ENCODE results near the gene GAB2.
"Not testable (repeated sequence)": the region's sequence is repeated elsewhere in the genome, so short reads cannot be mapped to it uniquely, and the experiment has no call there.

Gene GAB2

DNA sequence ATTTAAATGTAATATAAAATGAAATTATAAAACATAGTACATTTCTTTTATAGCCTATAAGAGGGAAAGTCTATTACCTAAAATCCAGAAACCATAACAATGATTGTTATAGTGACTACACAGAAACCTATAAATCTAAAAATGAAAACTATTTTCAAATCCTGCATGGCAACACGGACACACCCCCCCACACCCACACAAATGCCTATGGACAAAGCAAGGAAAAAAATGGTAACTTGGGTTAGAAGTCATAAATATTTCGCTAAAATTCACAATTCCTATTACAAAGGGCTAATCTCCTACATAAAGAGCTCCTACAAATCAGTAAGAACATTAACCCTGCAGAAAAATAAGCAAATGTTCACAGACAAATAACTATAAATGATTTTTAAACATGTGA, 56.4 kb downstream of the GAB2 start:
- H3K27ac Mint-ChIP-seq: peak overlapping the region in 1 of 3 experiments; percentile 49
- no peaks in the 10 kb centered on the region for H3K36me3 Mint-ChIP-seq (ENCODE audit: low read depth)
- H3K4me1 Mint-ChIP-seq: peaks cover 40% of the 10 kb centered on the region
- peaks cover 7% of the 10 kb centered on the region for H3K9me3 Mint-ChIP-seq
- H3K4me3 Mint-ChIP-seq: no peak overlapping the region
- H3K27me3 Mint-ChIP-seq (ENCODE audit: low read depth): peaks cover 3% of the 10 kb centered on the region
- TF ChIP-seq CTCF (IDR thresholded peaks at IDR 0.05; ENCODE audit: unreplicated experiment in 3 of 3): no peak

- Mint-ChIP-seq H3K4me1 (peaks cover 33% of the 10 kb centered on the region), H3K4me3 (no peak overlapping the region), H3K36me3 (ENCODE audit: low read depth) (no peaks in the 10 kb centered on the region), H3K27ac (peak overlapping the region in 2 of 3 experiments; percentile 13 to 48), H3K9me3 (peaks cover 7% of the 10 kb centered on the region), H3K27me3 (ENCODE audit: low read depth) (peaks cover 3% of the 10 kb centered on the region)
- no peak for TF ChIP-seq CTCF (IDR thresholded peaks at IDR 0.05; ENCODE audit: unreplicated experiment in 3 of 3)
These were observed 57.7 kb downstream of the GAB2 start for GRCh38 chr11:78359921-78360320.

DNA sequence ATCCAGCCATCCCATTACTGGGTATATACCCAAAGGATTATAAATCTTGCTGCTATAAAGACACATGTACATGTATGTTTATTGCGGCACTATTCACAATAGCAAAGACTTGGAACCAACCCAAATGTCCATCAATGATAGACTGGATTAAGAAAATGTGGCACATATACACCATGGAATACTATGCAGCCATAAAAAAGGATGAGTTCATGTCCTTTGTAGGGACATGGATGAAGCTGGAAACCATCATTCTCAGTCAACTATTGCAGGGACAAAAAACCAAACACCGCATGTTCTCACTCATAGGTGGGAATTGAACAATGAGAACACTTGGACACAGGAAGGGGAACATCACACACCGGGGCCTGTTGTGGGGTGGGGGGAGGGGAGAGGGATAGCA, 59.7 kb downstream of the GAB2 start:
- H3K27me3 Mint-ChIP-seq (ENCODE audit: low read depth); H3K4me3 Mint-ChIP-seq; H3K27ac Mint-ChIP-seq; H3K36me3 Mint-ChIP-seq (ENCODE audit: low read depth); H3K9me3 Mint-ChIP-seq: not testable (repeated sequence)
- H3K4me1 Mint-ChIP-seq: peaks cover 43% of the 10 kb centered on the region

- not testable (repeated sequence) for H3K4me3 Mint-ChIP-seq; H3K27me3 Mint-ChIP-seq (ENCODE audit: low read depth); H3K9me3 Mint-ChIP-seq; H3K36me3 Mint-ChIP-seq (ENCODE audit: low read depth); H3K27ac Mint-ChIP-seq
- peaks cover 43% of the 10 kb centered on the region for H3K4me1 Mint-ChIP-seq
These were observed 60.2 kb downstream of the GAB2 start for GRCh38 chr11:78357425-78357824.

DNA sequence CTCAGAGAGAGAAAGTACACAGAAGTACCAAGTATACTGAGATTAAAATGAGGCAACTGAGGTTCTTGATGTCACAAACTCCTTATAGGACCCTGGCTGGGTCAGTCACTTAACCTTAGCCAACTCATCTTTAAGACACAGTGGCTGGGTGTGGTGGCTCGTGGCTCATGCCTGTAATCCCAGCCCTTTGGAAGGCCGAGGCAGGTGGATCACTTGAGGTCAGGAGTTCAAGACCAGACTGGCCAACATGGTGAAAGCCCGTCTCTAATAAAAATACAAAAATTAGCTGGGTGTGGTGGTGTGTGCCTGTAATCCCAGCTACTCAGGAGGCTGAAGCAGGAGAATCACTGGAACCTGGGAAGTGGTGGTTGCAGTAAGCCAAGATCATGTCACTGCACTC, 61.9 kb downstream of the GAB2 start:
- H3K9me3 Mint-ChIP-seq; H3K27ac Mint-ChIP-seq; H3K27me3 Mint-ChIP-seq (ENCODE audit: low read depth); H3K36me3 Mint-ChIP-seq (ENCODE audit: low read depth); H3K4me3 Mint-ChIP-seq: not testable (repeated sequence)
- peaks cover 48% of the 10 kb centered on the region for H3K4me1 Mint-ChIP-seq

DNA sequence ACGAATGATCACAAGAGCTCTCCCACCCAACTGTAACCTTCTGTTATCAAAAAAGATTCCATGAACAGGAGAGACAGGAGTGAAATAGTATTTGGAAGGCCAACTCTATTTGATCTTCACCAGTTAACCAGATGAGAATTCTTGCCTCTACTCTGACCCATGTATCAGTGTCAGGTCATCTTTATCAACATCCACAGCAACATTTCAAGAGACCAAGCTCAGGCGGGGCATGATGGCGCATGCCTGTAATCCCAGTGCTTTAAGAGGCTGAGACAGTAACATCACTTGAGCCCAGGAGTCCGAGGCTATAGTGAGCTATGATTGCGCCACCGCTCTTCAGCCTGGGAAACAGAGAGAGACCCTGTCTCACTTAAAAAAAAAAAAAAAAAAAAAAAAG, 62.3 kb downstream of the GAB2 start:
- no peak for TF ChIP-seq CTCF (IDR thresholded peaks at IDR 0.05; ENCODE audit: unreplicated experiment in 3 of 3)
- peaks cover 7% of the 10 kb centered on the region for H3K9me3 Mint-ChIP-seq
- no peak overlapping the region for H3K4me3 Mint-ChIP-seq
- H3K36me3 Mint-ChIP-seq (ENCODE audit: low read depth): no peaks in the 10 kb centered on the region
- peaks cover 3% of the 10 kb centered on the region for H3K27me3 Mint-ChIP-seq (ENCODE audit: low read depth)
- peak overlapping the region in 1 of 3 experiments; percentile 59 for H3K27ac Mint-ChIP-seq
- peaks cover 53% of the 10 kb centered on the region for H3K4me1 Mint-ChIP-seq

DNA sequence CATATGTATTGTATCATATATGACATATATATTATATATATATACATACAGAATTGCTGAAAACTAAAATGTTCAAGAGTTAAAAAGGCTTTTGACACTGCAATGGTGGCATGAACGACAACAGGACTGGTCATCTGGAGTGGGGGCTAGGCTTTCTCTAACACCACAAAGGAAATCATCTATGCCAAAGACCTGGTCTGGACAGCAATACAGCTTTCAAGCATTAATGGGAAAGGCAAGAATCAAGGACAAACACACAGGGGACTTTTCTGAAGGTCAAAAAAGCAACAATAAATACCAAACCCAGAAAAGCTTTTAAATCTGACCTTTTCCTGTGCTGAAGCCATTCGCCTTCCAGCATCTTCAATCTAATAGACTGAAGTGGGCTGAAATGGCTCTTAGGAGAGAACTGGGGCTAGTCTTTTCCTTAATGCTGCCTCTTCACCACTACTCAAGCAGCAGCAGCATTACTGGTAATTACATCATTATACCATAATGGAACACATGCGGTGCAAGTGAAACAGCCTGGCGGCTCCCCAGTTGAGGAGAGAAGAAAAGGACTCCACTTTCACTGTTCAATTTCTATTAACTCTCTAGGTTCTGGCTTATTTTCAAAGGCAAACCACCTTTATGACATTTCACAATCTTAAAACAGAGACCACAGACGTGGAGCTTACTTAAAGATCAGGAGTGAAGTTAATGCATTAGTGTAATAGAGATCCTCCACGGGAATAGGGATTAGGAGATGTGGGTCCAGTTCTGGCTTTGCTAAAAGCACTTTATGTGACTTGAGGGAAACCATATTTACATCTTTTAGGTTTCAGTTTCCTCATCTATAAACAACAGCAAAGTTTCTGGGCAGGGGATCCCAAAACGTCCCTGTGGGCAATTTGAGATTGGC, 63.0 kb downstream of the GAB2 start:
- Mint-ChIP-seq H3K4me3 (no peak overlapping the region), H3K36me3 (ENCODE audit: low read depth) (no peaks in the 10 kb centered on the region), H3K9me3 (peaks cover 7% of the 10 kb centered on the region), H3K4me1 (peaks cover 54% of the 10 kb centered on the region), H3K27me3 (ENCODE audit: low read depth) (no peaks in the 10 kb centered on the region), H3K27ac (peak overlapping the region in 2 of 3 experiments; percentile 59 to 71)
- no peak for TF ChIP-seq CTCF (IDR thresholded peaks at IDR 0.05; ENCODE audit: unreplicated experiment in 3 of 3)

All from nephron (organoid).